ENCODE results near the gene USP21.

USP21 gene

DNA sequence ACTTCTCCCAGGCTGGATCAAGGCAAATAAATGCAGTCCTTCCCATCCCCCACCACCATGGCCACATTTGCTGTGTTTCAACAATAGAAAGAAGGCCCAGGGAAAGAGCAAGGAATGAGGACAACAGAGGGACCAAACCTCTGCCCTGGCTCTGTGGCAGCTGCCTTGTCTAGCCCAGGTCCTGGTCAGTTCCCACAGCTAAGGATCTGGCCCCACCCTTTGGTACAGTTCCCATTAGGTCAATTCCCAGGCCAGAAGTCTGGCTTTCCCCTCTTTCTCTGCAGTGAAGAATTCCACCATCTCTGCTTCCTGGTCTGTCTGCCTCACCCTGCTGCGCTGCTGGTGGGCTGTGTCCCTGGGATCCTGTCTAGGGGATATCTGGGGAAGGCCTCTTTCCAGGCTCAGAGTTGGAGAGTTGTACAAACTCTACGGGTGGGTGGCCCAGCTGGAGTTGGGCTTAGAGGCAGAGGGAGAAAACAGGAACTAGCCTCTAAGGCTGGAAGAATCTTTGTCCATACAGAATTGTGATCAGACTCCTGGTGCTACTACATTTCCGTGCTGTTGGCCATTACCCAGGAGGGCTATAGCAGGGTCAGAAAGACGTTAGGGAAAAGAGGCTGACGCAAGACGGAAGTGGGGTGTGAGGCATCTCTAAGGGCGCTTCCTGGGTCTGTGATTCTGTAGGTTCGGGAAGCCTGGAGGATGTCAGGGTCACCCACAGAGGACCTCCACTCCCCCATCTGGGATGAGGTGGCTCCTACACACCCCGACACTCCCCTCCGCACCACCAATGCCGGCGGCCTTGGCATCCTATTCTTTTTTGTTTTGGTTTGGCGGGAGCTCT, 41.9 kb downstream of the USP21 start:
- Mint-ChIP-seq H3K4me3 (peak overlapping the region; percentile 90), H3K4me1 (ENCODE audit: low read depth) (peaks cover 61% of the 10 kb centered on the region), H3K9me3 (no peaks in the 10 kb centered on the region), H3K27me3 (no peaks in the 10 kb centered on the region), H3K36me3 (ENCODE audit: low read depth) (peaks cover 27% of the 10 kb centered on the region), H3K27ac (peak overlapping the region; percentile 92)

DNA sequence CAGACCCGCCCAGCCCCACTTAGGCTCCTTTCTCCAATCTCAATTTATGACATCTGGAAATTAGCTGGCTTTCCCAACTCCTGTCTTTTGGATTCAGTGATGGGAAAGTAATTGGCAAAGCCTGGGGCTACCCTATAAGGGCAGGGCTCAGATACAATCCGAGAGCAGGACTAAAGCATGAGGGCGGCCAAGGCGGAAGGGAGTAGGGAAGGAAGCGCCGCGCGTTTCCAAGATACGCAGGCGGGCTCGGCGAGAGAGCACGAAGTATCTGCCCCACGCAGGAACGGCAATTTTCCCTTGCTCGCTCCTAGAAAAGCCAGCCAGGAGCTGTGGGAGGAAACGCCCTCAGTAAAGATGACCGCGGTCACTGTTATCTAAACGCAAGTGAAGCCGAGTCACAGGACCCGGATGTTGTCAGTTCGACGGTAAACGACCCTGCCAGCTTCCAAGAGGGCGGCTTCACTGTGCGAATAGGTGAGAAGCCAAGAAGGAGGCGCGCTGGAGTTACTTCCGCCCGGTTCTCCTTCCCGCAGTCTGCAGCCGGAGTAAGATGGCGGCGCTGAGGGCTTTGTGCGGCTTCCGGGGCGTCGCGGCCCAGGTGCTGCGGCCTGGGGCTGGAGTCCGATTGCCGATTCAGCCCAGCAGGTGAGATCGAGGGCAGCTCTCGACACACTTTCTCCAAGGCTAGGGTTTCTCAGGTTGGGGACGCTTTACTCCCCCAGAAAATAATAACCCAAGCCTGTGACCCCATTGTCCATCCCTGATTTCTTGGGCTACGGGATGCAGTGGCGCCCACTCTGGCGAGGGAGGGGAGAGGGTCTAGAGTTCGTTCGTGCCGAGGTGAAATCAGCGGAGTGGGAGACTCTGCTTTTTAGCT, 42.8 kb downstream of the USP21 start, which contains the start of gene NDUFS2:
TSS of gene NDUFS2 (plus strand) at position 532 of the 877 bp plus-strand sequence. CDS start at position 551, 19 bp downstream.
- no peaks in the 10 kb centered on the region for H3K9me3 Mint-ChIP-seq
- H3K27ac Mint-ChIP-seq = peak within 1 kb of the TSS; percentile 92
- H3K4me3 Mint-ChIP-seq = peak within 1 kb of the TSS; percentile 90
- H3K27me3 Mint-ChIP-seq = no peaks in the 10 kb centered on the region
- H3K4me1 Mint-ChIP-seq (ENCODE audit: low read depth) = peaks cover 64% of the 10 kb centered on the region
- H3K36me3 Mint-ChIP-seq (ENCODE audit: low read depth) = peaks cover 34% of the 10 kb centered on the region

DNA sequence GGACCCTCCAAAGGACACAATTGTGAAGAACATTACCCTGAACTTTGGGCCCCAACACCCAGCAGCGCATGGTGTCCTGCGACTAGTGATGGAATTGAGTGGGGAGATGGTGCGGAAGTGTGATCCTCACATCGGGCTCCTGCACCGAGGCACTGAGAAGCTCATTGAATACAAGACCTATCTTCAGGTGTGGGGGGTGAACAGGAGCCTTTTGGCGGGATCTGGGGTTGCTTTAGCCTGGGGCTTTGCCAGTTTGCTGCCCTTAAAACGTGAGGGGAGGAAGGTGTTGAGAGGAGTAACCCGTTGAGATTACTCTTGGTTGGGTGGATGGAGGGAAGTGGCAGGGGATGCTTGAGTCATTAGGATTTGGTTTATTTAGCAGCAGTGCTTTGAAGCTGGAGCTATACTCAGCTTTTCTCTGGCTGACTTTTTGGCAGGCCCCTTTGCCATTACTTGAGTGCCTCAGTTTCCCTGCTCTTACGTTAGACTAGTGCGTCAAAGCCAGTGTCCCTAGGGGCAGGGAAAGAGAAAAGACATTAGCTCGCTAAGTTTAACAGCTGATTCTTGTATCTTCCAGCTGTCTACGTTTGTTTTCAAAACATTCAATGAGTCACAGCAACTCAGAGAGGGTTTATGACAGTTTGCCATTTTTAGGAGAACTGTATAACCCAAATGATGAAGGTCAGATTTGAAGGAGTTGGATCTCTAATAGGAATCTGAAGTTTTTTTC, 47.3 kb downstream of the USP21 start:
- Mint-ChIP-seq H3K9me3 (no peaks in the 10 kb centered on the region), H3K4me1 (ENCODE audit: low read depth) (peaks cover 51% of the 10 kb centered on the region), H3K27ac (no peak overlapping the region), H3K4me3 (no peak overlapping the region), H3K36me3 (ENCODE audit: low read depth) (peaks cover 57% of the 10 kb centered on the region), H3K27me3 (no peaks in the 10 kb centered on the region)

DNA sequence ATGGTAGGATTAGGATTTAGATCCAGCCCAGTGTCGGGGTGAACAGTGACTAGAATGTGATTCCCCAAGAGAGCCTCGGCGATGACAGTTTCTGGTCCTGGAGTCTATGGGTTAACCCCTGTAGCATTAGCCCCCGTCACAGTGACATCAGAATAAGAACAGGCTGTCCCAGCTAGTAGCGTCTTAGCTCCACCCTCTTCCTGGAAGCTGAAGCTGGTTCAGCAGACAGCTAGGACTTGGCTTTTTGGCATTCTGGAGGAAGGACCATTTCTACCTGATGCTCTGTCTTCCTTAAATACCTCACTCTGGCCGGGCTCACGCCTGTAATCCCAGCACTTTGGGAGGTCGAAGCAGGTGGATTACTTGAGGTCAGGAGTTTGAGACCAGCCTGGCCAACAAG, 47.9 kb downstream of the USP21 start:
- peaks cover 63% of the 10 kb centered on the region for H3K36me3 Mint-ChIP-seq (ENCODE audit: low read depth)
- peaks cover 46% of the 10 kb centered on the region for H3K4me1 Mint-ChIP-seq (ENCODE audit: low read depth)
- H3K27me3 Mint-ChIP-seq = no peaks in the 10 kb centered on the region
- no peaks in the 10 kb centered on the region for H3K9me3 Mint-ChIP-seq
- no peak overlapping the region for H3K4me3 Mint-ChIP-seq
- H3K27ac Mint-ChIP-seq = no peak overlapping the region

DNA sequence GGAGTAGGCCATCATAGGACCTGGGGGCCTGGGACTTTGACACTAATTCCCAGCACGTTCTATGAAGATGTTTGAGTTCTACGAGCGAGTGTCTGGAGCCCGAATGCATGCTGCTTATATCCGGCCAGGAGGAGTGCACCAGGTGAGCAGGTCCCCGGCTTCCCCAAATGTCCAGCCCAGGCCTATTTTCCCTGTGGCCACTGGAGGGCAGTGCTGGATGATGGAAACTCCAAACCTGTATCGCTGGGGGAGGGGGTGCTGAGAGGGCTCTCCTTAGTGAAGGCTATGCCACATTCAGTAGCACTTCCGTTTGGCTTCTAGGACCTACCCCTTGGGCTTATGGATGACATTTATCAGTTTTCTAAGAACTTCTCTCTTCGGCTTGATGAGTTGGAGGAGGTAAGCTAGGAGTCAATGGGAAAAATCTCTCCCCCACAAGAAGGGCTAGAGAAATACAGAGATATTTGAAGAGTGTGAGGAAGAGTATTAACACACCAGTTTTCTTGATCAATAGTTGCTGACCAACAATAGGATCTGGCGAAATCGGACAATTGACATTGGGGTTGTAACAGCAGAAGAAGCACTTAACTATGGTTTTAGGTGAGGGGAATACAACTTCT, 50.6 kb downstream of the USP21 start:
- Mint-ChIP-seq H3K36me3 (ENCODE audit: low read depth) (peaks cover 73% of the 10 kb centered on the region), H3K4me3 (no peak overlapping the region), H3K4me1 (ENCODE audit: low read depth) (peaks cover 28% of the 10 kb centered on the region), H3K27ac (peak overlapping the region; percentile 60), H3K27me3 (no peaks in the 10 kb centered on the region), H3K9me3 (no peaks in the 10 kb centered on the region)

DNA sequence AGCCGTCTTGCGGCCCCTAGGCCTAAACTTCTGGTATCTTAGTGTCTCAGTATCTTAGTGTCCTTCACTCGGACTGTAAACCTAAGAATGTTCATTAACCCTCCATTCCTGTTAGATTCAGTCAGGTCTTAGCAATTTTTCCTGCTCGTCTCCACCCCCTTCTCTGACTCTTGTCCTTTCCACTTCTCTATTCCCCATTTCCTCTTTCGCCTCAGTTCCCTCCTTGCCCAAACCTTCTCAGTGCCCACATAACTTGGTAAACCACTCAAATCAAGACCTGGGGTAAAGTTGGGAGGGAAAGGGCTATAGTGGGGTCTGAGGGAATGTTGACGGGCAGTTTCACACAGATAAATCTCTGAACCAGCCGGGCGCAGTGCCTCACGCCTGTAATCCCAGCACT, 55.1 kb downstream of the USP21 start:
- Mint-ChIP-seq H3K4me3 (no peak overlapping the region), H3K36me3 (ENCODE audit: low read depth) (peaks cover 48% of the 10 kb centered on the region), H3K9me3 (no peaks in the 10 kb centered on the region), H3K4me1 (ENCODE audit: low read depth) (peaks cover 46% of the 10 kb centered on the region), H3K27ac (peak overlapping the region; percentile 19), H3K27me3 (no peaks in the 10 kb centered on the region)

DNA sequence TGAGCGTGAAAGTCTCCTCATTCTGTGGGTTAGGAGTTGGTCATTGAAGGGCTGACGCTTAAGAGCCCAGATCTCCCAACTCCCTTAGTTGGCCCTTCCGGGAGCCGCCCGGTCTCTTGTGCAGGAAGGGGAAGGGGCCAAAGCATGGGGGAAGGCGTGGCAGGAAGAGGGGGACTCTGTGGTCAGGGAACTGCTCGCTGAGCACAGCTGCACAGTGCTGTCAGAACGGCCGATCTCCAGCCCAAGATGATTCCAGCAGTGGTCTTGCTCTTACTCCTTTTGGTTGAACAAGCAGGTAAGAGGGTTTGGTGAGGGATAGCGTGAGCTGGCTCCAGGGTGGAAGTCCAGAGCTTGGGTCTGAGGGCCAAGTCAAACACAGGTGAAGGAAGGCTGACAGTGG, 55.8 kb downstream of the USP21 start, which contains the start of gene FCER1G:
TSS of gene FCER1G (plus strand) at position 220 of the 400 bp plus-strand sequence. CDS start at position 247, 27 bp downstream.
- Mint-ChIP-seq H3K36me3 (ENCODE audit: low read depth) (peaks cover 41% of the 10 kb centered on the region), H3K9me3 (no peaks in the 10 kb centered on the region), H3K4me3 (peak within 1 kb of the TSS; percentile 62), H3K27me3 (no peaks in the 10 kb centered on the region), H3K4me1 (ENCODE audit: low read depth) (peaks cover 46% of the 10 kb centered on the region), H3K27ac (peak within 1 kb of the TSS; percentile 53)

All from stimulated activated naive CD8-positive, alpha-beta T cell treated with anti-CD3 and anti-CD28 coated beads, Interleukin-15, Interleukin-2, amounts not matched to agents 100 ng/mL and 50 ng/mL, for 24 hours (primary cell).